SH-SY5Y (cell line): ENCODE measurements around the gene HPCA.

ENCODE experiments used
- GATA2 ChIP-seq: IDR thresholded peaks from 2 replicates; pipeline ENCODE4 v1.6.1; 2011; ENCODE audit warnings: mild to moderate bottlenecking, low read depth, low read length
- GATA3 ChIP-seq: IDR thresholded peaks from 2 replicates; pipeline ENCODE4 v1.6.1; 2011; ENCODE audit warnings: low read depth, mild to moderate bottlenecking, low read length, moderate library complexity

DNA sequence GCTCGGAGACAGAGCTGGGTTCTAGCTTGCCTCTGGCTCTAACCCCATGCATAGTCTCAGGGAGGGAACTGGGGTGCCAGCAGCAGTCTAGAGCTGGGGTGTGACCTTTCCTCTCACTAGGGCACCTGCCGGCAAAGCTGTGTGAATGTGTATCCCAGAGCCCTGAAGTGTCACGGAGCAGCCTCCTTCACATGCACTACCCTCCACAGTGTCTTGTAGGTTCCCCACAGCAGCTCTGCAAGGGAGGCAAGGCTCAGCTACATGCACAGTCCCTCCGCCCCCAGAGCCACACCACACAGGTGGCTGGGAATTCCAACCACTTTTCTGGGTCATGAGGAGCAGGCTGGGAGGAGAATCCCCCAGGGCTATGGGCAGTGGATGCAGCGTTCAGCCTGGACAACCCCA is 7.7 kb upstream of the HPCA start:
- no peak for TF ChIP-seq GATA2
- TF ChIP-seq GATA3: no peak
